ENCODE data around the gene OBP2A. TPM values are rescaled to one million over a fixed set of nuclear protein-coding genes. Genes with fewer than 3 reads are reported as not detected.

OBP2A gene
- total RNA-seq, 4 donors from 2014 or later, result not detected

- ATAC-seq (ENCODE audit: low FRiP score) (no peak), DNase-seq (ENCODE audit: low spot score) (no peak)
- no peak for TF ChIP-seq CTCF (IDR thresholded peaks at IDR 0.05)
These were observed 31.3 kb downstream of the OBP2A start for GRCh38 chr9:135577256-135577655.

- ATAC-seq (ENCODE audit: low FRiP score) (no peak), DNase-seq (ENCODE audit: low spot score) (no peak)
- no peak for TF ChIP-seq CTCF (IDR thresholded peaks at IDR 0.05)
These were observed 33.4 kb downstream of the OBP2A start for GRCh38 chr9:135579356-135579755.

GRCh38 chr9:135579889-135580660 lies 34.1 kb downstream of the OBP2A start:
- TF ChIP-seq CTCF (IDR thresholded peaks at IDR 0.05), result no peak
- DNase-seq (ENCODE audit: low spot score) (no peak), ATAC-seq (ENCODE audit: low FRiP score) (no peak)

GRCh38 chr9:135580664-135581380 lies 34.9 kb downstream of the OBP2A start:
- no peak for DNase-seq (ENCODE audit: low spot score)
- no peak for TF ChIP-seq CTCF (IDR thresholded peaks at IDR 0.05)

GRCh38 chr9:135581636-135582426 lies 35.9 kb downstream of the OBP2A start:
- DNase-seq (ENCODE audit: low spot score), result no peak

More at GRCh38 chr9:135580664-135581380, 34.9 kb downstream of the OBP2A start:
- ATAC-seq (ENCODE audit: low FRiP score), result no peak

GRCh38 chr9:135582541-135582940 lies 36.6 kb downstream of the OBP2A start:
- no peak for TF ChIP-seq CTCF (IDR thresholded peaks at IDR 0.05)
- DNase-seq (ENCODE audit: low spot score), result no peak
- no peak for ATAC-seq (ENCODE audit: low FRiP score)

More at GRCh38 chr9:135581636-135582426, 35.9 kb downstream of the OBP2A start:
- no peak for ATAC-seq (ENCODE audit: low FRiP score)
- TF ChIP-seq CTCF (IDR thresholded peaks at IDR 0.05), result no peak
